Measurements from ENCODE around the gene COL20A1. TPM values are rescaled to one million over a fixed set of nuclear protein-coding genes. Genes with fewer than 3 reads are reported as not detected.

COL20A1 gene
- total RNA-seq, 1 donor from 2014 or later, result not detected

GRCh38 chr20:63280929-63281545 is 11.9 kb upstream of the COL20A1 start:
- no peak for DNase-seq (ENCODE audit: low spot score)

GRCh38 chr20:63281742-63282665 is 11.0 kb upstream of the COL20A1 start:
- DNase-seq (ENCODE audit: low spot score), result no peak
- Mint-ChIP-seq H3K4me3 (ENCODE audit: unreplicated experiment) (no peak overlapping the region), H3K36me3 (ENCODE audit: low read depth, unreplicated experiment) (peaks cover 15% of the 10 kb centered on the region), H3K9me3 (ENCODE audit: unreplicated experiment) (no peaks in the 10 kb centered on the region), H3K4me1 (ENCODE audit: unreplicated experiment) (no peaks in the 10 kb centered on the region), H3K27me3 (ENCODE audit: unreplicated experiment) (peaks cover 2% of the 10 kb centered on the region), H3K27ac (ENCODE audit: unreplicated experiment) (no peak overlapping the region)
- no peak for TF ChIP-seq CTCF (IDR thresholded peaks at IDR 0.05; ENCODE audit: unreplicated experiment)

More at GRCh38 chr20:63280929-63281545, 11.9 kb upstream of the COL20A1 start:
- no peak for TF ChIP-seq CTCF (IDR thresholded peaks at IDR 0.05; ENCODE audit: unreplicated experiment)
- Mint-ChIP-seq H3K27me3 (ENCODE audit: unreplicated experiment) (peaks cover 2% of the 10 kb centered on the region), H3K4me1 (ENCODE audit: unreplicated experiment) (no peaks in the 10 kb centered on the region), H3K9me3 (ENCODE audit: unreplicated experiment) (no peaks in the 10 kb centered on the region), H3K27ac (ENCODE audit: unreplicated experiment) (no peak overlapping the region), H3K36me3 (ENCODE audit: low read depth, unreplicated experiment) (peaks cover 15% of the 10 kb centered on the region), H3K4me3 (ENCODE audit: unreplicated experiment) (no peak overlapping the region)

- H3K27ac Mint-ChIP-seq (ENCODE audit: unreplicated experiment), result no peak overlapping the region
- DNase-seq (ENCODE audit: low spot score), result no peak
- no peak for TF ChIP-seq CTCF (IDR thresholded peaks at IDR 0.05; ENCODE audit: unreplicated experiment)
- peaks cover 2% of the 10 kb centered on the region for H3K27me3 Mint-ChIP-seq (ENCODE audit: unreplicated experiment)
- H3K36me3 Mint-ChIP-seq (ENCODE audit: low read depth, unreplicated experiment), result peaks cover 11% of the 10 kb centered on the region
- no peak overlapping the region for H3K4me3 Mint-ChIP-seq (ENCODE audit: unreplicated experiment)
- H3K9me3 Mint-ChIP-seq (ENCODE audit: unreplicated experiment), result no peaks in the 10 kb centered on the region
- no peaks in the 10 kb centered on the region for H3K4me1 Mint-ChIP-seq (ENCODE audit: unreplicated experiment)
Observed at GRCh38 chr20:63282946-63283345, 10.0 kb upstream of the COL20A1 start.

- H3K27ac Mint-ChIP-seq (ENCODE audit: unreplicated experiment), result peak overlapping the region; percentile 43
- DNase-seq (ENCODE audit: low spot score), result no peak
- peaks cover 10% of the 10 kb centered on the region for H3K36me3 Mint-ChIP-seq (ENCODE audit: low read depth, unreplicated experiment)
- no peaks in the 10 kb centered on the region for H3K4me1 Mint-ChIP-seq (ENCODE audit: unreplicated experiment)
- TF ChIP-seq CTCF (IDR thresholded peaks at IDR 0.05; ENCODE audit: unreplicated experiment), result no peak
- H3K27me3 Mint-ChIP-seq (ENCODE audit: unreplicated experiment), result peaks cover 2% of the 10 kb centered on the region
- no peak overlapping the region for H3K4me3 Mint-ChIP-seq (ENCODE audit: unreplicated experiment)
- H3K9me3 Mint-ChIP-seq (ENCODE audit: unreplicated experiment), result no peaks in the 10 kb centered on the region
Observed at GRCh38 chr20:63283397-63284082, 9.4 kb upstream of the COL20A1 start.
